ENCODE results near the gene ERG28. TPM values are rescaled to one million over a fixed set of nuclear protein-coding genes. Genes with fewer than 3 reads are reported as not detected.

Gene ERG28
- total and polyA plus RNA-seq, 2 donors (not counting 1 experiment from before 2014, with no cell fraction given): 4.9 to 11.7 TPM

GRCh38 chr14:75661499-75661814 is 781 bp upstream of the ERG28 start:
- Mint-ChIP-seq H3K9me3 (ENCODE audit: insufficient read depth) (no peaks in the 10 kb centered on the region), H3K27me3 (no peaks in the 10 kb centered on the region), H3K4me3 (peak overlapping the region; percentile 95), H3K4me1 (peaks cover 27% of the 10 kb centered on the region), H3K27ac (peak overlapping the region; percentile 96)
- intact Hi-C loops (cut with micrococcal nuclease): loop anchor here (2.0 to 5.0 kb wide), 3 partner anchors 139 to 1169 kb away; partner anchors contain the start of genes BATF, IFT43, ISCA2 and NPC2
- Histone ChIP-seq H3K4me1 (ENCODE audit: control insufficient read depth in 2 of 2, insufficient read depth in 2 of 2, low read length in 2 of 2) (peaks cover 14 to 15% of the 10 kb centered on the region in 2 donors), H2AFZ (ENCODE audit: insufficient read depth, low read depth, low read length, poor library complexity, severe bottlenecking) (peak overlapping the region; percentile 99), H3K79me2 (ENCODE audit: control insufficient read depth, insufficient read depth, low read length) (no peaks in the 10 kb centered on the region), H3K4me2 (replicated peaks; ENCODE audit: low read depth, low read length, poor library complexity, severe bottlenecking) (peak overlapping the region; percentile 89), H3K27me3 (replicated peaks in 1 of 4; ENCODE audit: control extremely low read depth in 1 of 4, control insufficient read depth in 3 of 4, insufficient read depth in 4 of 4, low read length in 3 of 4) (no peaks in the 10 kb centered on the region), H3K9ac (ENCODE audit: low read length) (peak overlapping the region; percentile 97), H3K36me3 (replicated peaks in 1 of 2; ENCODE audit: control extremely low read depth in 1 of 2, control insufficient read depth in 1 of 2, extremely low read depth in 1 of 2, insufficient read depth in 2 of 2, low read length in 1 of 2) (peaks cover 2 to 10% of the 10 kb centered on the region in 2 experiments), H4K20me1 (ENCODE audit: control insufficient read depth, insufficient read depth, low read length, poor library complexity, severe bottlenecking) (no peaks in the 10 kb centered on the region), H3K27ac (ENCODE audit: low read length in 2 of 2) (peak overlapping the region; percentile 80 to 96), H3K9me3 (ENCODE audit: control extremely low read depth in 1 of 3, control insufficient read depth in 2 of 3, insufficient read depth in 1 of 3, low read length in 2 of 3) (no peaks in the 10 kb centered on the region), H3K4me3 (ENCODE audit: control extremely low read depth in 1 of 5, extremely low read depth in 1 of 5, insufficient read depth in 1 of 5, low read depth in 2 of 5, low read length in 4 of 5) (peak overlapping the region; percentile 73 to 95 (median 85))
- ATAC-seq (ENCODE audit: low read depth): no peak
- 0% methylated on average over 14 of the region's 18 CpGs for WGBS (ENCODE audit: insufficient coverage)
- DNase-seq: no peak
- ChIA-PET CTCF (interaction anchor here (1.4 to 13.9 kb wide), 2 partner anchors 9 to 85 kb away, joined by 4 to 447 read pairs; partner anchors contain the start of gene FLVCR2), POLR2A (interaction anchor here (0.6 to 1.5 kb wide), 4 partner anchors 82 to 1460 kb away, joined by 4 to 8 read pairs (median 6); partner anchors contain the start of gene FLVCR2)
- no peak for TF ChIP-seq CTCF (IDR thresholded peaks at IDR 0.05)
- TF ChIP-seq EZH2 (IDR thresholded peaks at IDR 0.05; ENCODE audit: borderline replicate concordance, insufficient read depth, low read depth, low read length, poor library complexity, severe bottlenecking): no peak

- Histone ChIP-seq H3K36me3 (replicated peaks in 1 of 2; ENCODE audit: control extremely low read depth in 1 of 2, control insufficient read depth in 1 of 2, extremely low read depth in 1 of 2, insufficient read depth in 2 of 2, low read length in 1 of 2) (peaks cover 4 to 22% of the 10 kb centered on the region in 2 experiments), H3K4me2 (replicated peaks; ENCODE audit: low read depth, low read length, poor library complexity, severe bottlenecking) (peak overlapping the region; percentile 89), H3K27ac (ENCODE audit: low read length in 2 of 2) (peak overlapping the region; percentile 80 to 96), H3K27me3 (replicated peaks in 1 of 4; ENCODE audit: control extremely low read depth in 1 of 4, control insufficient read depth in 3 of 4, insufficient read depth in 4 of 4, low read length in 3 of 4) (no peaks in the 10 kb centered on the region), H2AFZ (ENCODE audit: insufficient read depth, low read depth, low read length, poor library complexity, severe bottlenecking) (peak overlapping the region; percentile 99), H3K4me1 (ENCODE audit: control insufficient read depth in 2 of 2, insufficient read depth in 2 of 2, low read length in 2 of 2) (peaks cover 14 to 15% of the 10 kb centered on the region in 2 donors), H3K4me3 (ENCODE audit: control extremely low read depth in 1 of 5, extremely low read depth in 1 of 5, insufficient read depth in 1 of 5, low read depth in 2 of 5, low read length in 4 of 5) (peak overlapping the region; percentile 73 to 95 (median 85)), H3K79me2 (ENCODE audit: control insufficient read depth, insufficient read depth, low read length) (no peaks in the 10 kb centered on the region), H4K20me1 (ENCODE audit: control insufficient read depth, insufficient read depth, low read length, poor library complexity, severe bottlenecking) (no peaks in the 10 kb centered on the region), H3K9me3 (ENCODE audit: control extremely low read depth in 1 of 3, control insufficient read depth in 2 of 3, insufficient read depth in 1 of 3, low read length in 2 of 3) (no peaks in the 10 kb centered on the region), H3K9ac (ENCODE audit: low read length) (peak overlapping the region; percentile 97)
- TF ChIP-seq CTCF (IDR thresholded peaks at IDR 0.05) (no peak), EZH2 (IDR thresholded peaks at IDR 0.05; ENCODE audit: borderline replicate concordance, insufficient read depth, low read depth, low read length, poor library complexity, severe bottlenecking) (no peak)
- ATAC-seq (ENCODE audit: low read depth) (no peak), DNase-seq (no peak)
- Mint-ChIP-seq H3K27ac (peak overlapping the region; percentile 96), H3K4me1 (peaks cover 27% of the 10 kb centered on the region), H3K4me3 (peak overlapping the region; percentile 95), H3K27me3 (no peaks in the 10 kb centered on the region), H3K9me3 (ENCODE audit: insufficient read depth) (no peaks in the 10 kb centered on the region)
- intact Hi-C loops (cut with micrococcal nuclease): loop anchor here (2.0 to 5.0 kb wide), 3 partner anchors 138 to 1167 kb away; partner anchors contain the start of genes BATF, IFT43, ISCA2 and NPC2
- ChIA-PET POLR2A (interaction anchor here (0.6 to 1.5 kb wide), 2 partner anchors 81 to 389 kb away, joined by 4 to 5 read pairs; partner anchors contain the start of gene FLVCR2), CTCF (interaction anchor here (0.8 to 13.9 kb wide), 6 partner anchors 9 to 322 kb away, joined by 3 to 447 read pairs (median 3); partner anchors contain the start of genes FLVCR2 and TGFB3)
- WGBS (ENCODE audit: insufficient coverage): 7% methylated on average over 2 of the region's 4 CpGs
Observed at GRCh38 chr14:75660238-75660629, 442 bp downstream of the ERG28 start.
